ENCODE results near the gene RMRP.
"Not testable (repeated sequence)": the region's sequence is repeated elsewhere in the genome, so short reads cannot be mapped to it uniquely, and the experiment has no call there.

Gene RMRP

DNA sequence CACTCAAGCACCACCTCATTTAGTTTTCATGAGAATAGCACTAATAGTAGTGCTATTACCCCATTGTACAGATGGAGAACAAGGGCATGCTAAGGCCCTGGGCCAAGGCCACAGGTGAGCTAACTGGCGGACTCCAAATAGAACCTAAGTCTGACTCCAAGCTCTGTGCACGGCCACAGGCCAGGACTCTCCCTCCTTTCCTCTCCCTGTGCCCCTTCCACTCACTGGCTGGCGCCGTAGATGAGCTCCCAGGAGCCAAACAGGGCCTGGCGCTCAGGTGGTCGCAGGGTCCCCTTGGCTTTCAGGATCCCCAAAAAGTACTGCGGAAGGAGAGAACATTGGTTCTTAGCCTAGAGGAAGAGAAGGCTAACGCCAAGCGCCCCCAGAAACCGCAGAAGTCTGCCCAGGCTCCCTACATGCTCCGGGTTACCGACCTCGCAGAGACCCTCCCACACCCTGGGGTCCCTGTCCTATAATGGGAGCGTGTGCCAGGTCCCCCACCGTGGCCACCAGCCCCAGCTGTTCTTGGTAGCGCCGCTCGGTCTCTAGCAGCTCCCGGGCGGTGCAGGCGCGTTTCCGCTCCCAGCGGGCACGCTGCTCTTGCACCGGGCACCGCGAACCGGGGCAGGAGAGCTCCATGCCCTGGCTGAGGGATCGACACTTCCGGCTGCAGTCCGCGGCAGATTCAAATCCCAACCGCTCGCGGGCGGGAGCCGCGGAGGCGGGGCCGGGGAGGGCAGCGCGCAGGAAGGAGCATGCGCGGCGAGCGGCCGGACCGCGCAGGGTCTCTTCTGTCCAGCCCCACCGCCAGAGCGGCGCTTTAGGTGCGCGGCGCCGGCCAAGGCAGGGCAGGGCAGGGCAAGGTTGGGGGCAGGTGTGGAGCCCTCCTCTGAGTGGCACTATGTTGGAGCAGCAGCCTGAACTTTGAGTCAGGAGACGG lies 7.0 kb upstream of the RMRP start, which contains the start of gene ARHGEF39:
ARHGEF39 (minus strand) TSS at position 665 of the 940 bp plus-strand sequence; CDS start at position 639, 26 bp downstream.
- DNase-seq: peak; percentile 45 to 83 (median 57)

- no peak for DNase-seq
These were observed 4.6 kb upstream of the RMRP start for GRCh38 chr9:35662437-35662836.

DNA sequence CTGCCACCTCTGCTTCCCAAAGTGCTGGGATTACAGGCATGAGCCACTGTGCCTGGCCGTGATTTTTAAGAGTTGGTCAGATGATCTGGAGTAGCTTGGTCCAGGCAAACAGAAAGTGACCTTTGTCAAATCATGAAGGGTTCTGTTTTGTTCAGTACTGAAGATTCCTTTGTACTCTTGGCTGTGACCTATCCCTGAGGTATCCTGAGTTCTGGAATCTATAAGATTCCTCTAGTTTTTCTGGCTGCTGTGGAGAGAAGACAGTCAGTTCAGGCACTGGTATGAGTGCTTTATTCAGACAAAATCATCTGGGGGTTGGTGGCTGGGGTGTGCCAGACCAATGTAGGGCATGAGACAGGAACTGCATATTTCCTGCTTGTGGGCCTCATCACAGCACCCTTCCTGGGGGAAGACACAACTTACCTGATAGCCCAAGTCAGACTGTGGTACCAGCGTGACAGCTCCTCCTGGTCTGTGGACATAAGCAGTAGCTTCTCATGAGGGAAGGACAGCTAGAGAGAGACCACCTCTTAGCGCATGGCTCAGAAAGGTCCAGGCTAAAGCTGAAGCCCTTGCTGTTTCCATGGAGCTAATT lies 4.0 kb upstream of the RMRP start:
- peak in 3 of 5 experiments; percentile 31 to 80 (median 65) for DNase-seq

- no peak for DNase-seq
These were observed 3.2 kb upstream of the RMRP start for GRCh38 chr9:35660966-35661415.

DNA sequence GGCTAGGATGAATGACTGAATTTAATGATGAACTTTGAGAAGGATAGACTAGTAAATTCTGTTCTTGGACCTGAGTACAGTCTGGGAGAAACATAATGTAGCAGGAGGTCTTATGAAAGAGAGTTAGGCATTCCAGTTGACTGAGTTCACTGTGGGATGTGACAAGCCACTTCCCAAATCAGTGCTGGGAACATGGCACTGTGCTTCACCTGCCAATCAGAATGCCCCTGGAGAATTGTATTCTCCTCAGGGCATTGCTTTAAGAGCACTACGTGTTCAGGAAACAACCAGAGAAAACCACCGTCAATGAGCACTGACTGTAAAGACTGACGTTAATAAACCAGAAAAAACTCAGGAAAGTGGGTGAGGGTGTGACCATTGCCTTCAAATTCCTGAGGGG lies 1.5 kb upstream of the RMRP start:
- DNase-seq: peak in 1 of 5 experiments; percentile 19

DNA sequence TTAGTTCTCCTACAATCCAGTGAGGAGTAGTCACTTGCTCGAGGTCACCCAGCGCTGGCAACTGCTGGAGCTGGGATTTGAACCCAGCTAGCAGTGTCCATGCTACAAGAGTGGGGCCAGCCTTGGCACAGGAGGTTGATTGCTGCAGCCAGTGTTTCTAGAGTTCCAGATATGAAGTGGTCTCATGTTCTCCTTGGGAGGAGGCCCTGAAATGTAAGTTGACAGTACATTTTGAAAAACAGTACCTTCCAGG lies 1.1 kb upstream of the RMRP start:
- DNase-seq: no peak

- peak; percentile 64 to 85 (median 78) for DNase-seq
These were observed 533 bp upstream of the RMRP start, which contains the start of gene CCDC107 for GRCh38 chr9:35658137-35658967. CCDC107 (plus strand) TSS chr9:35658292; CDS start chr9:35658380, 88 bp downstream.

DNA sequence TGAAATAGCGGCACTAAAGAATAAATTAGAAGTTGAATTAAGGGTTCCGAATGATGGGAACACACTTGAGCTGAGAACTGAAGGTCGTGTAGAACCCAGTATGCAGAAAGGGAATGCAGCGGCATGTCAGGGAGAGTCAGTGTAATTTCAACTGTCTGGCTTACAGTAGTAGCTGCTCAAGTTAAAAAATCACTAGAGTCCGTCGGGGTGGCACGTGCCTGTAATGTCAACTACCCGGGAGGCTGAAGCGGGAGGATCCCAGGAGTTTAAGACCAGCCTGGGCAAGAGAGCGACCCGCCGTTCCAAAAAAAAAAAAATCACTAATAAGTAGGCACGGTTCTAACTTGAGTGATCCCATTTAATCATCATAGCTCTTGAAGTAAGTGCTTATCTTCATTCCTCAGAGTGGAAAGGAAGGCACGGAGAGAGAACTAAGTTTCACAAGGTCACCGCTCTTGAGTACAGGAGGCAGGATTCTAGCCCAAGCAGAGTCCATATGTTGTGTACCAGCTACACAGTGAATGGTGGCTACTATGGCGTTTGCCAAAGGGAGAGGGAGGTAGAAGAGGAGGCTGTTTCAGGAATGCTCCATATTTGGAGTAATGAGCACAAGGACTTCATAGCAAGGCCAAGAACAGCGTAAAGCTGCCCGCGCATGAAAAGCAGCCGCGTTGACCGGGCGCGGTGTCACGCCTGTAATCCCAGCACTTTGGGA lies 831 bp downstream of the RMRP start:
- DNase-seq: no peak

GRCh38 chr9:35656348-35656747 lies 1.5 kb downstream of the RMRP start:
- no peak for DNase-seq

DNA sequence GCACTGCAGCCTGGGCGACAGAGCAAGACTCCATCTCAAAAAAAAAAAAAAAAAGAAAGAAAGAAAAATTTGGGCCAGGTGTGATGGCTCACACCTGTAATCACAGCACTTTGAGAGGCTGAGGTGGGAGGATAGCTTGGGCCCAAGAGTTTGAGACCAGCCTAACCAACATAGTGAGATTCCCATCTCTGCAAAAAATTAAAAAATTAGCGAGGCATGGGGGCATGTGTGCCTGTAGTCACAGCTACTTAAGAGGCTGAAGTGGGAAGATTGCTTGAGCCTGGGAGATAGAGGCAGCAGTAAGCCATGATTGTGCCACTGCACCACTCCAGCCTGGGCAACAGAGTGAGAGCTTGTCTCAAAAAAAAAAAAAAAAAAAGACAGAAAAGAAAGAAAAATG lies 4.2 kb downstream of the RMRP start:
- no peak for DNase-seq

GRCh38 chr9:35652829-35653209 lies 5.0 kb downstream of the RMRP start:
- DNase-seq: no peak

DNA sequence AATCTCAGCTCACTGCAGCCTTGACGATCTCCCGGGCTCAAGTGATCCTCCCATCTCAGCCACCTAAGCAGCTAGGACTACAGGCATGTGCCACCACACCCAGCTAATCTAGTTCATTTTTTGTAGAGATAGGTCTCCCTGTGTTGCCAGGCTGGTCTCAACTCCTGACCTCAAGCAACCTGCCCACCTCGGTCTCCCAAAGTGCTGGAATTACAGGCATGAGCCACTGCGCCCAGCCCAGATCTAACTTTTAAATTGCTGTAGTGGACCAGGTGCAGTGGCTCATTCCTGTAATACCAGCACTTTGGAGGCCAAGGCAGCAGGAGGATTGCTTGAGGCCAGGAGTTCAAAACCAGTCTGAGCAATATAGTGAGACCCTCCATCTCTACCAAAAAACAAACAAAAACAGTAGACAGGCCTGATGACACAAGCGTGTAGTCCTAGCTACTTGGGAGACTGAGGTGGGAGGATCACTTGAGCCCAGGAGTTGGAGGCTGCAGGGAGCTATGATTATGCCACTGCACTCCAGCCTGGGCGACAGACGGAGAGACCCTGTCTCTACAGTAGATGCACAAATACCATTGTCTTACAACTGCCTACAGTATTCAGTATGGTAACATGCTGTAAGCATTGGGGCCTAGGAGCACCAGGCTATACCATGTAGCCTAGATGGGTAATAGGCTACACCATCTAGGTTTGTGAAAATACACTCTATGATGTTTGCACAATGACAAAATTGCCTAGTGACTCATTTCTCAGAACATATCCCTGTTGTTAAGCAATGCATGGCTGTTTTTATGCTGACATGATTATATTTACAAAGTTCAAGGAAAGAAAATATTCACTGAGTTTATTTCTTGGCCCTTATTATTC lies 5.6 kb downstream of the RMRP start:
- DNase-seq: no peak

- peak in 1 of 5 experiments; percentile 71 for DNase-seq
These were observed 7.3 kb downstream of the RMRP start, which contains the start of gene SIT1 for GRCh38 chr9:35650341-35651158. SIT1 (minus strand) TSS chr9:35650931; CDS start chr9:35650853, 78 bp downstream.

DNA sequence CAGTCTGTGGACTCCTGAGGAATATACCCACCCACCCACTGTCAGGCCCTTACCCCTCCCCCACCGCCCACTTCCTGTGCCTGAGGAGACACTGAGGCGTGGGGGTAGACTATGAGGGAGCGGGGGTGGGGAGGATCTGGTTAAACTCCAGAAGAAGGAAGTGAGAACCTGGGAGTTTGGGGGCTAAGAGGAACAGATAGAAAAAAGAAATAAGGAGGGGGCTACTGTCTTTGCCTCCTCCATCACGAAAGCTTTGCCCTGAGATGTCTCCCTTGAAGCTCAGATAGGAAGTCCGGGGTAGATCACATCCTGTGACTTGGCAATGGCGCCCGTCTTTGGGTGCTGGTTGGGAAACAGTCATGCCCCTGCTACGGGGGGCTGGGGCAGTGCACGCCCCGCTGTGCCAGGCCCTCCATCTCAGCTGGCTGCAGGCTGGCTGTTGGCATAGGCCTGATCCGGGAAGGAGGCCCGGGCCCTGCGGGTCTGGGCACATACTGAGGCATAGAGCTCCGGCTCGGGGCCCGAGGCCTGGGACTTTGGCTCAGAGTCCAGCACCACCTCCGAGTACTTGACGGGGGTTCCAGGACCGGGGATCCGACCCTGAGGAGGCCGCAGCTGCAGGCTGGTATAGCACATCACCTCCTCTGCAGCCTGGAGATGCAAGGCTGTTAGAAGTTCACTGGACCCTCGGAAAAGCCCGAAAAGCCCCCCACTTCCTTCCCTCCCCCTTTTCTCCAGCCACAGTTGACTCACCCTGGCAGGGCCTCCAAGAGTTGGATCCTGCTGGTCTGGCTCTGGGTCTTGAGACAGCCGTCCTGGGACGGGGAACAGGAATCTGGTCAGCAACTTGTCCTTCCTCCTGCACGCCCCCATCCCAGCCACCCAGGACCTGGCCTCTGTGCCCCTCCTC lies 8.1 kb downstream of the RMRP start:
- DNase-seq: peak in 2 of 5 experiments; percentile 40 to 79

- DNase-seq: peak; percentile 85 to 96 (median 88)
These were observed 11.1 kb downstream of the RMRP start for GRCh38 chr9:35646533-35647265.

GRCh38 chr9:35646153-35646532 lies 11.7 kb downstream of the RMRP start:
- DNase-seq: peak in 1 of 5 experiments; percentile 49

DNA sequence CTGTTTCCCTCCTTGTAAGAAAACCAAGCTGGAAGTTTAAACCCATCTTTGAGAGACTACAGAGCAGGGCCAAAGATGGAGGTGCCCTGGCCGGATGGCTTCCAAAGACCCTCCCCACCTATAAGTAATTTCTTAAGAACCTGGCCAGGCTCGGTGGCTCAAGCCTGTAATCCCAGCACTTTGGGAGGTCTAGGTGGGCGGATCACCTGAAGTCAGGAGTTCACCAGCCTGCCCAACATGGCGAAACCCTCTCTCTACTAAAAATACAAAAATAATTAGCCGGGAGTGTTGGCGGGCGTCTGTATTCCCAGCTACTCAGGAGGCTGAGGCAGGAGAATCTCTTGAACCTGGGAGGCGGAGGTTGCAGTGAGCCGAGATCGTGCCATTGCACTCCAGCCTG lies 12.1 kb downstream of the RMRP start:
- DNase-seq: not testable (repeated sequence)

DNA sequence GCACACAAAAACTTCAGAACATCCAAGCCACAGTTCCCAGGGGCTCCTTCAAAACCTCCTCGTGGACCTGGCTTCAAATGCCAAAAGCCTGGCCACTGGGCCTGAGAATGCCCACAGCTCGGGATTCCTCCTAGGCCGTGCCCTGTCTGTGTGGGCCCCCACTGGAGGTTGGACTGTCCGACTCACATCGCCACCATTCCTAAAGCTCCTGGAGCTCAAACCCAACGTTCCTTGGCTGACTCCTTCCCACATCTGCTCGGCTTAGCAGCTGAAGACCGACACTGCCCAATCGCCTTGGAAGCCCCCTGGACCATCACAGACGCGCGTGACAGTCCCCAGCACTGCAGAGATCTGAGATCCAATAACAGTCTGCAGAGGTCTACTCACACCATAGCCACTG lies 14.8 kb downstream of the RMRP start:
- no peak for DNase-seq
